ENCODE results near the gene GNAL. TPM values are rescaled to one million over a fixed set of nuclear protein-coding genes. Genes with fewer than 3 reads are reported as not detected.

Gene GNAL
- total RNA-seq, 1 experiment from 2014 or later = 0.06 TPM

- no peak for DNase-seq (ENCODE audit: low spot score)
- peaks cover 82% of the 10 kb centered on the region for H3K27me3 ChIP-seq (replicated peaks; ENCODE audit: insufficient read depth, low read depth, low read length, poor library complexity)
- no peaks in the 10 kb centered on the region for H3K9me3 ChIP-seq (ENCODE audit: low read depth, low read length, poor library complexity, severe bottlenecking)
- H3K27ac ChIP-seq (ENCODE audit: low read depth, low read length, poor library complexity, severe bottlenecking) = no peak overlapping the region
- intact Hi-C loops (cut with micrococcal nuclease; ENCODE audit: unreplicated experiment) = no loop called here
- no TSS peak for BruUV-seq (replicated peaks)
- no peaks in the 10 kb centered on the region for H3K4me1 ChIP-seq (ENCODE audit: insufficient read depth, low read length, poor library complexity, severe bottlenecking)
- ChIA-PET CTCF (no interaction called here), POLR2A (ENCODE audit: low non-redundant PET) (no interaction called here)
- H3K4me3 ChIP-seq (ENCODE audit: low read depth, low read length, poor library complexity, severe bottlenecking) = no peak overlapping the region
- TF ChIP-seq, protein P1, sequence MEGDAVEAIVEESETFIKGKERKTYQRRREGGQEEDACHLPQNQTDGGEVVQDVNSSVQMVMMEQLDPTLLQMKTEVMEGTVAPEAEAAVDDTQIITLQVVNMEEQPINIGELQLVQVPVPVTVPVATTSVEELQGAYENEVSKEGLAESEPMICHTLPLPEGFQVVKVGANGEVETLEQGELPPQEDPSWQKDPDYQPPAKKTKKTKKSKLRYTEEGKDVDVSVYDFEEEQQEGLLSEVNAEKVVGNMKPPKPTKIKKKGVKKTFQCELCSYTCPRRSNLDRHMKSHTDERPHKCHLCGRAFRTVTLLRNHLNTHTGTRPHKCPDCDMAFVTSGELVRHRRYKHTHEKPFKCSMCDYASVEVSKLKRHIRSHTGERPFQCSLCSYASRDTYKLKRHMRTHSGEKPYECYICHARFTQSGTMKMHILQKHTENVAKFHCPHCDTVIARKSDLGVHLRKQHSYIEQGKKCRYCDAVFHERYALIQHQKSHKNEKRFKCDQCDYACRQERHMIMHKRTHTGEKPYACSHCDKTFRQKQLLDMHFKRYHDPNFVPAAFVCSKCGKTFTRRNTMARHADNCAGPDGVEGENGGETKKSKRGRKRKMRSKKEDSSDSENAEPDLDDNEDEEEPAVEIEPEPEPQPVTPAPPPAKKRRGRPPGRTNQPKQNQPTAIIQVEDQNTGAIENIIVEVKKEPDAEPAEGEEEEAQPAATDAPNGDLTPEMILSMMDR (conservative IDR thresholded peaks at IDR 0.05; ENCODE audit: low read depth, low read length) = no peak
- TF ChIP-seq EZH2 (IDR thresholded peaks at IDR 0.05; ENCODE audit: borderline replicate concordance, low read depth, low read length, poor library complexity, severe bottlenecking) = no peak
- no peaks in the 10 kb centered on the region for H3K36me3 ChIP-seq (ENCODE audit: insufficient read depth, low read length, poor library complexity, severe bottlenecking)
Observed at GRCh38 chr18:11672846-11673454, 16.1 kb upstream of the GNAL start.

DNA sequence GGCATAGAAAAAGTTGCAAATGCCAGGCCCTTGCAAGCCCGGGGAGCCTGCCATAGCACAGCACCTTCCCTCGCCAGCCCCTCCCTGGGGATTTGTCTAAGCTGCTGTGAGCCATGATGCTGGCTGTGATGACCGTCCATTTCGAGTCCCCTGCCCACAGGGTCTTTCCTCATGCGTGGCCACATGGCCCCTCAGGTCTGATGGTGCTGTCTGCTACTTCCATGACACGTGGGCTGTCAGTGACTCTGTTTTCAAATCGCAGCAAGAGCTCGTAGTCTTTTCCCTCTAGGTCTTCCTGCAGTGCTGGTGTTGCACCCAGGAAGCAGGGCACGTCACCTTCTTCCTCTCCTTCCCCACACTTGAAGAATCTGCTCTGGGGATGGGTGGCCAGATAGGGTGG, 15.5 kb upstream of the GNAL start:
- ChIA-PET CTCF (no interaction called here), POLR2A (ENCODE audit: low non-redundant PET) (no interaction called here)
- Histone ChIP-seq H3K4me3 (ENCODE audit: low read depth, low read length, poor library complexity, severe bottlenecking) (no peak overlapping the region), H3K36me3 (ENCODE audit: insufficient read depth, low read length, poor library complexity, severe bottlenecking) (no peaks in the 10 kb centered on the region), H3K4me1 (ENCODE audit: insufficient read depth, low read length, poor library complexity, severe bottlenecking) (no peaks in the 10 kb centered on the region), H3K27me3 (replicated peaks; ENCODE audit: insufficient read depth, low read depth, low read length, poor library complexity) (peaks cover 82% of the 10 kb centered on the region), H3K27ac (ENCODE audit: low read depth, low read length, poor library complexity, severe bottlenecking) (no peak overlapping the region), H3K9me3 (ENCODE audit: low read depth, low read length, poor library complexity, severe bottlenecking) (no peaks in the 10 kb centered on the region)
- BruUV-seq (replicated peaks) = no TSS peak
- DNase-seq (ENCODE audit: low spot score) = no peak
- TF ChIP-seq EZH2 (IDR thresholded peaks at IDR 0.05; ENCODE audit: borderline replicate concordance, low read depth, low read length, poor library complexity, severe bottlenecking) = no peak
- TF ChIP-seq, protein P1 (conservative IDR thresholded peaks at IDR 0.05; ENCODE audit: low read depth, low read length) = no peak
- intact Hi-C loops (cut with micrococcal nuclease; ENCODE audit: unreplicated experiment) = no loop called here

- Histone ChIP-seq H3K4me3 (ENCODE audit: low read depth, low read length, poor library complexity, severe bottlenecking) (no peak overlapping the region), H3K9me3 (ENCODE audit: low read depth, low read length, poor library complexity, severe bottlenecking) (no peaks in the 10 kb centered on the region), H3K27me3 (replicated peaks; ENCODE audit: insufficient read depth, low read depth, low read length, poor library complexity) (peaks cover 83% of the 10 kb centered on the region), H3K4me1 (ENCODE audit: insufficient read depth, low read length, poor library complexity, severe bottlenecking) (no peaks in the 10 kb centered on the region), H3K27ac (ENCODE audit: low read depth, low read length, poor library complexity, severe bottlenecking) (no peak overlapping the region), H3K36me3 (ENCODE audit: insufficient read depth, low read length, poor library complexity, severe bottlenecking) (no peaks in the 10 kb centered on the region)
- no peak for DNase-seq (ENCODE audit: low spot score)
- no TSS peak for BruUV-seq (replicated peaks)
- CTCF ChIA-PET = no interaction called here
- TF ChIP-seq, protein P1 (conservative IDR thresholded peaks at IDR 0.05; ENCODE audit: low read depth, low read length) = no peak
- no peak for TF ChIP-seq EZH2 (IDR thresholded peaks at IDR 0.05; ENCODE audit: borderline replicate concordance, low read depth, low read length, poor library complexity, severe bottlenecking)
- intact Hi-C loops (cut with micrococcal nuclease; ENCODE audit: unreplicated experiment) = no loop called here
- POLR2A ChIA-PET (ENCODE audit: low non-redundant PET) = no interaction called here
Observed at GRCh38 chr18:11674119-11674518, 14.9 kb upstream of the GNAL start.

Data from A673 (cell line).